GM18505 (cell line): ENCODE measurements around the gene HOXC9.

ENCODE experiments used
- ATAC-seq: cut with Tn5 transposase; IDR thresholded peaks from one replicate; pipeline ENCODE4 v1.9.1; 2021; ENCODE audit not compliant: unreplicated experiment
- POLR2A ChIP-seq: IDR thresholded peaks from 4 replicates; pipeline ENCODE4 v1.6.1; 2011; ENCODE audit warnings: borderline replicate concordance; ENCODE audit not compliant: insufficient read depth, insufficient read length; ENCODE audit errors: extremely low read depth

The HOXC9 gene

DNA sequence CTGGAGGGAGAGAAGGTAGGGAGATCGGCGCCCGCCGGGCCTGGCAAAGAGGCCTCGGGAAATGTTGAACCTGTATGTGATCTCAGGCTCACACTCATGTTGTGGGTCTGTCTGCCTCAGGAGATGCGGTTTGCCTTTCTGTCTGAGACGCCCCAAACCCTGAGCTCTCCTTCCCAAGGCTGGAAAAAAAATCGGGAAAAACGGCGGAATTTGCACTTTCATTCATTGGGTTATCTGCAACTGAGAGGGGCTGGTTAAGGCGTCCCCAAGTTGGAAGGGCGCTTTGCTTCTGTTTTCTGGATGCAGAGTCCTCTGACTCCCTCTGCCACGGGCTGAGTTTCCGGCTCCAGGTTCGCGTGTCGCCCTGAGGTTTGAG is 5.0 kb upstream of the HOXC9 start:
- no peak for TF ChIP-seq POLR2A

DNA sequence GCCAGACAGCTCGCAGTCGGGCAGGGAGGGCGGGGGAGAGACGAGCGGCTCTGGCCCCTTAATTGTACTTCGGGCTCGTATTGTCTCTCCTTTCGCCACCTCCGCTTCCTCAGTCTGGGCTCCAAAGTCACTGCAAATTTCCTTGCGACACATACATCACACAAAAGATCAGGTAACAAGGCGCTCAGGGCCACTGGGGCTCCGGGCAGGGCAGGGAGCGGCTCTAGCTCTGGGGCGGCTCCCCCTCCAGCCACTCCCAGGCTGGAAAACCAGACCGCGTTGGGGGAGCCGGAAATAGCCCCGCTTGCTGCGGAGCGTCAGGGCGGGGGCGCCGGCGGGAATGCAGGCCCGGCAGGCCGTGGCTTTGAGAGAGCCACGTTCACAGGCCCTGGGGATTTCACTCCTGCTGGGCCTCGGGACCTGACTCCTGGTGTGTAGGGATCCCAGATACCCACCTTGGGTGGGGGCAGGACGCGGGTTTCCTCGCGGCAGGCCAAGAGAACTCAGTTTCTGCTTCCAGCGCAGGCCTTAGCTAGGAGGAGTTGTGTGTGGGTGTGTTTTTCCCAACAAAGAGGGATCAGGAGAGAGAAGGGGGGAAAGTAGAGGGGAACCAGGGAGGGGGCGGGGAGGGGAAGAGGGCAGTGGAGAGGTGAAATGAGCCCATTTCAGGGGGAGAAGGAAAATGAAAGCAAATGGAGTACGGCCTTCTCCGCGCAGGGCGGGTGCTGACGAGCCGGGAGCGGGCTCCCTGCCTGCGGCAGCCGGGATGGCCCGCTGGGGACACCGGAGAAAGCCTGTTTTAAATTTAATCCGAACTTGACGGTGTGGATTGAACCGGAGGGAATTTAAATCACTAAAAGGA is 4.4 kb upstream of the HOXC9 start:
- no peak for TF ChIP-seq POLR2A
- ATAC-seq: no peak

More for the DNA sequence above, 5.0 kb upstream of the HOXC9 start:
- no peak for ATAC-seq

DNA sequence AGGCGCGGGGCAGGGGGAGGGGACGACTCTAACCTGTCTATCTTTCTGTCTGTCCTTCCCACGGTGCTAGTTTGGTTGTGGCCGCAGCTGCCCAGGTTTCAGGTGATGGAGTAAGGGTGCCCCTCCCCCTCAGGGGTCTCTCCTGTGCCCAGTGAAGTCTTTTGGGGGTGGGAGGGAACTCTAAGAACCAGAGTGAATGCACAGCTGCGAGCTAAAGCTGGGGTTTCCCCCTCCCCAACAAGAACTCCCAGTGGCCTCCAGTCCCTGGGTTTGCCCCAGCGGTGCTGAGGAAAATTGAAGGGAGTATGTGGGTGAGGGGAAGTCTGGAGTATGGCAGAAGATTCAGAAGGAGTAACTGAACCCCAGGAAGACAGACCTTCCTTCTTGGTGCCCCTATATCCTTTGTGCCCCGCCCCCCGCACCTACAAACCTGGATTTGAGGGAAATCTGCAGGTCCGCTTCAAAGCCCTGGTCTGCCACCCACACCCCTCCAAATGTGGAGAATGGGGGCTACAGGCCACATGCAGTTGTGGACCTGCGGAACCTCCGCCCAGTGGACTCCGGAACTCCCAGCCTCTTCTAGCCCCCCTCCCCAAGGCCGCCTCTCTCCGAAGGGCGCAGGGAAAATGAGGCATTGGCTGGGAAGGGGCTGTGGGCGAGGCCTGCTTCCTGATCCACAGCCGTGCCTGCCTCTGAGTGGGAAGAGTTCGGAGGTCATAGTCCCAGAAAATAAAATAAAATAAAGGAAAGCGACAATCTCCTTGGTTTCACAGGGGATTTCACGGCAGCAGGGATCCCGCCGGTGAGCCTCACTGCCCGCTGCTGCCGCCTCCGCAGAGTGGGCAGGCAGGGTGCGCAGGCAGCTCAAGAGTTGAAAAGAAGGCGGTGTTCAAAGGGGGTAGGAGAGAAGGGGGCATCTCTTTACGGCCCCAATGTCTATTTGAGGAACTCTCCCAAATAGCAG is 3.4 kb upstream of the HOXC9 start:
- TF ChIP-seq POLR2A: no peak
- ATAC-seq: no peak

DNA sequence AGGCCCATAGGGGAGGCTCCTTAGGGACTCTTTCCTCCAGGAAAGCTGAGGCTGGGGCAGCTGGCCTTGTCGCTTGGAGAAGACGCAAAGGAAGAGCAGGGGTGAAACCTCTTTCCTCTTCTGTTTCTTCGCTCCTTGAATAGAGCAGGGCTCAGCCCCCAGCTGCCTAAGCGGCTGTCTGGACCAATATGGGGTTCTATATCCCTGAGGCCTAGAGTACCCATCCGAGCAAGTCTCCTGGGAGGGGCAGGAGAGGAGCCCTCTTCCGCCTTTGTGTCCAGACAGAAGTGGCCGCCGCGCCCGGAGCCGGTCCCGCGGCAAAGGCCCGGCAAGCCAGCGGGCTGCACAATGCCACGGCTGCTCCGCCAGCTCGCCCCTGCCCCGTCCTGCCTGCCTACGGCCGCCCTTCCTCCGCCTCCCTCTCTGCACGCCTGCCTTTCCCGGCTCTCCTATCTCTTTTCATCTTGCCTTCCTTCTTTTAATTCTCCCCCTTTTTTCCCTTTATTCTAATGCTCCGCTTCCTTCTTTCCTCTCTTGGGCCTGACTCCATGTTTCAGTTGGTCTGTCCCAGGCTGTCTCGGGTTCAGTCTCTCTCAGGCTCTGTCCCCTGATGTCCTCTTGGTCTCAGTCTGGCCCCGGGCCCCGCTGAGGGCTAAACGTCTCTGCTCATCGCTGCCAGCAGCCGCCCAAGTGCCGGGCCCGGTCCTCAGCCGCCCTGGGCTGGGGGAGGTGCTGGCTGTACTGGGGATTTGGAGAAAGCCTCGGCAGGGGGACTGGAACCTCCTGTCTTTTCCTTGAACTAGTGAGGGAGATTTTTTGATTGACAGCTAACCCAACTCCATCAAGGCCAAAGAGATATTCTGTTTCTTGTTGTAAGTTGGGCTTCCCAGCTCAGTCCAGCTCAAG is 2.5 kb upstream of the HOXC9 start:
- no peak for TF ChIP-seq POLR2A
- ATAC-seq: no peak

DNA sequence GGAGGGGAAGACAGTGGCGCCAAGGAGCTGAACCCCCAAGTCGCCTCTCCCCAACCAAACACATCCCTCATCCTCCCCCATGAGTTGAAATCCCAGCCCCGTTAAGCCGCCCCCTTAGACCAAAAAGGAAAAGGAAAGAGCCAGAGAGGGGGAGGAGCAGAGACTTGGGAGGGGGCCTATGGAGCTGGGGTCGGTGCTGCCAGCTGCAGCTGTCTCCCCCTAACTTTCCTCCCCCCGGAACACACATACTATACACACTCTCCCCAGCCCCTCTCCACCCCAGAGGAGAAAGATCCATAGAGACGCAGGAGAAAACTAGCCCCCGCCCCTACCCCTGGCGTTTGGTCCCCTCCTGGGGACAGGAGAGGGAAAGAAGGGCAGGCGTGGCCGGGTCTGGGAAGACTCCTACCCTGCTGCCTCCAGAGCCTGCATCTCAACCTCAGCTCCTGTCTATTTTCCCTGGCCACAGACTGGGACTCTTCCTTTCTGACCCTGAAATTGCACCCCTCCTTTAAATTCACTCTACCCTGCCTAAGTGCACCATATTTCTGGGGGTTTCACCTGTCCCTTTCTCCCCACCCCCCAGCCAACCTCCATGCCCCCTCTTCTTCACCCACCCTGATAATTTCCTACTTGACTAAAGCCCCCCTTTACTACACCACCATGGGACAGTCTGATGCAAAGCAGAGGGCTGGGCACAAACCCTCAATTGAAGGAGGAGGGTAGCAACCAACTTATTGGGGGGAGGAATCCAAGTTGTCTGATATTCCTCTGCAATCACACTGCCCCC is 1.7 kb upstream of the HOXC9 start:
- no peak for TF ChIP-seq POLR2A
- ATAC-seq: no peak

DNA sequence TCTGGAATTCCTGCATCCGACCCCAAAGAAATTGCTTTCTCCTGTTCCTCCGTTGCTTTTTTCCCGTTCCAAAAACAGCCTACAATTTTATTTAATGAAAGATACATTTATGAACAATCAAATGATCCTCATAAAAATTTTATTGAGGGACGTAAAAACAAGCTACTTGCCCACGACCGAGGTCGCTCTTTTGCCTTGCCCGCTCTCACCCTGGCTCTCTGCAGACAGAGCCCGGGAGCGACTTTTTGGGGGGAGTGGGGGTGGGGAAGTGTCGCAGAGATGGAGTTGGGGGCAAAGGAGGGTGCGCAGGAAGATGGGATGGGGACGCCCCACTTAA is 1.1 kb upstream of the HOXC9 start:
- no peak for ATAC-seq
- TF ChIP-seq POLR2A: no peak

DNA sequence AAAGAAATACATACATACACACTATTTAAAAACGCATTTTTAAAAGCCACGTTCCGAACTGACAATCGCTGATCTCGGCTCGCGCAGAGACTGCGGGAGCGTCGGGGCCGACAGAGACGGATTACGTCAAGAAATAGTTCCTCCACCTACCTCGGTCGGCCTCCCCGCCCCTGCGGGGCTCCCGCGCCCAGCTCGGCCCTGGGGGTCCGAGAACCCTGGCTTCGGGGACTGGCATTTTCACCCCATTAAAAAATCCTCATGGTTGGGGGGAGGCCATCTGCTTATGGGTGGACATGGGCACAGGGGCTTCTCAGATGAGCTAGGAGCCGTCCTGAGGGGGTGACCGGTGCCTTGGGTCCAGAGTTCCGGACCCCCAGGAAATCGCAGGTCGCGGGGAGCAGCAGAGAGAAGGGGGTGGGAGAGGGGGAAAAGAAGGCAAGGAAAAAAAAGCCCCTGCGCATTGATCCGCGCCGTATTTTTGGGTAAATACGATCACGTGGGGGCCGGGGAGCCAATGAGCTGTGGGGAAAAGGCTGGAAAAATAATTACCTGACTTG is 324 bp upstream of the HOXC9 start:
- no peak for ATAC-seq
- no peak for TF ChIP-seq POLR2A

DNA sequence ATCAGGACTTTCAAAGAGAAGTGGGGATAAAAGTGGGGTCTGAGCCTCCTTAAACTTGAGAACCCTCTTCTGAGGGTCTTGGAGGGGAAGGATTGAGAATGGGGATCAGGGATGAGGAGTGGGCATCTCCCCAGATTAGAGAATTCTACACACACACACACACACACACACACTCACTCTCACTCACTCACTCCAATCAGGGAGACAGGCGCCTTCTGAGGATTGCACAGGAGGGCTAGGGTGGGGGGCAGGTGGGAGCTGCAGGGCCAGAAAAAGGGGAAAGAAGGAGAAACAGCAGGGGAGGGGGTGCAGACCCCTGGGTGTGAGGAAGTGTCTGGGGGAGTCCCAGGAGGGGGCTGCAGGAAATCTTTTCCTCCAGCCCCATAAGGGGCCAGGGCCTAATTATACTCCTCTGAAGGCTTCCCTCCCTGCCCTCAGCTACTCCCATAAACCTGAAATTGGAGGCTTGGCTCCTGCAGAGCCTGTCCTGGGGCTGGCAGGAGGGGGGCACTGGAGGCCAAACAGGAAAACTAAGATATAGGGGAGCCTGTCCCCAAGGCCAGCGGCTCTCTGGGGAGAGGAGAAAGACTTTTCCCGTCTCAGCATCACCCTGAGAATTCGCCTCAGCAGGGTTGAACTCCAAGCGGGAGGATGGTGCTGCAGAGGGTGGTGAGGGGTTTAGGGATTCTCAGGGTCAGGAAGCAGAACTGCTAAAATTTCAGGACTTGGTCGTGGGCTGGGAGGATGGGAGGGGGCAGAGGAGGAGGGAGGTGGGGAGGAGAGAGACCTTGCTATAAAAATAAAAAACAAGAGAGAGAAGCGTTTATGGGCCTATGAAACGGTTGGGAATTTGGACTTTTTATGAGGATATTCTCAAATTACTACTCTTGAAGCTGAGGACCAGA is 1.6 kb downstream of the HOXC9 start:
- TF ChIP-seq POLR2A: no peak
- ATAC-seq: no peak

DNA sequence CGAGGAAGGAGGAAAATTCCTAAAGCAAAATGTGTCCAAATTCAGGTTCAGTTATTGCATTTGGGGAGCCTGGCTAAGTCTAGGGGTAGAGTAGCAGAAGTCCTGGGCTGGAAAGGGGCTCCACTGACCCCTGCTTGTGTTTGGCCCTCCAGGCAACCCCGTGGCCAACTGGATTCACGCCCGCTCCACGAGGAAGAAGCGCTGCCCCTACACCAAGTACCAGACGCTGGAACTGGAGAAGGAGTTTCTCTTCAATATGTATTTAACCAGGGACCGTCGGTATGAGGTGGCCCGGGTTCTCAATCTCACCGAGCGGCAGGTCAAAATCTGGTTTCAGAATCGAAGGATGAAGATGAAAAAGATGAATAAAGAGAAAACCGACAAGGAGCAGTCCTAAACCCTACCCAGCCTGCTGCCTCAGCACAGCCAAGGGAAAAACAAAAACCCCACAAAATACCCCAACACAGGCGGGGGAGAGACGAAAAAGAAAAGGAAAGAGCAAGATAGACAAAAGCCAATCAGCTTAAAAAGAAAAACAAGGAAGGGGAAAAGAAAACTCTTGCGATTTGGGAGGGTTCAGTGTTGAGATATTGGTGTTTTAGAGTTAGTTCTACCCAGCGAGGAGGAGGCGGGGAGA is 2.4 kb downstream of the HOXC9 start:
- no peak for ATAC-seq
- no peak for TF ChIP-seq POLR2A

DNA sequence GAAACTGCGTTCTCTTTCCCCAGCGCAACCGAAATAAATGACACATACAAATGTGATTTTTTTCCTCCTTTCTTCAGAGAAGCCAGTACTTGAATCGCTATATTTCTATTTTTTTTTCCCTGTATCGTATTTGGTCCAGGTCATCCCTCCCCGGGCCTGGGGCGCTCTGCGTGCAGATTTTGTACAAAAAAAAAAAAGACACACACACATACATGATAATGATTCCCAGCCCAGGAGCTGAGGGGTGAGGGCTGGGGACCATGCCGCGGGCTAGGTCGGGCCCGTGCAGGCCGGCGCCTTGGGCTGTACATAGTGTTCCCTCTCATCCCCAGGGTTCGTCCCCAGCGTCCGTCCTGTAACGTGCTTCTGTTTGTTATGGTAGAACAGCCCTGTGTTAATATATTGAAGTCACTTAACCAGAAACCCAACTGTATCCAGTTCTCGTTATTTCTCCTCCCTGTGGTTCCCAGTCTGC is 3.0 kb downstream of the HOXC9 start:
- TF ChIP-seq POLR2A: no peak

DNA sequence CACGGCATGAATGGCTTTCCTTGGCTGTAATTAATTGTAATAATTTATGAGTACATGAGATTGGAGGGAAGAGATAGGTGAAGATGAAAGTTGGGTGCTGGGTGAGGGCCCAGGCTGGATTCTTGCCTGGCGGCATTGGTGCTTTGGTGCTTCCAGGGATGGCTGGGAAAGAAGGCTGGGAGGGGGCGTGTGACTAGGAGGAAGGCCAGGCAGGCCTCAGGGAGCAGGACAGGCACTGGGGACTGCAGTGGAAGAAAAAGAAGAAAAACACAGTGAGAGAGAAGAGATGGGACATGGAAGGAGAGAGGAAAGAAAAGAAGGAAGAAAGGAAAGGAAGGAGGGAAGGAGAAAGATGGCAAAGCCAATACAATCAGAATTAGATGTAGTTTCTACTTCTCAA is 3.7 kb downstream of the HOXC9 start:
- no peak for TF ChIP-seq POLR2A
- ATAC-seq: no peak

More for the DNA sequence above, 3.0 kb downstream of the HOXC9 start:
- no peak for ATAC-seq
